Raji (cell line): ENCODE data around the gene PRKCA.

Source experiments
- POLR2A ChIP-seq: IDR thresholded peaks from 2 replicates; pipeline ENCODE4 v1.6.1; 2011; ENCODE audit warnings: low read depth, low read length, control low read depth; ENCODE audit not compliant: insufficient read depth

The PRKCA gene

DNA sequence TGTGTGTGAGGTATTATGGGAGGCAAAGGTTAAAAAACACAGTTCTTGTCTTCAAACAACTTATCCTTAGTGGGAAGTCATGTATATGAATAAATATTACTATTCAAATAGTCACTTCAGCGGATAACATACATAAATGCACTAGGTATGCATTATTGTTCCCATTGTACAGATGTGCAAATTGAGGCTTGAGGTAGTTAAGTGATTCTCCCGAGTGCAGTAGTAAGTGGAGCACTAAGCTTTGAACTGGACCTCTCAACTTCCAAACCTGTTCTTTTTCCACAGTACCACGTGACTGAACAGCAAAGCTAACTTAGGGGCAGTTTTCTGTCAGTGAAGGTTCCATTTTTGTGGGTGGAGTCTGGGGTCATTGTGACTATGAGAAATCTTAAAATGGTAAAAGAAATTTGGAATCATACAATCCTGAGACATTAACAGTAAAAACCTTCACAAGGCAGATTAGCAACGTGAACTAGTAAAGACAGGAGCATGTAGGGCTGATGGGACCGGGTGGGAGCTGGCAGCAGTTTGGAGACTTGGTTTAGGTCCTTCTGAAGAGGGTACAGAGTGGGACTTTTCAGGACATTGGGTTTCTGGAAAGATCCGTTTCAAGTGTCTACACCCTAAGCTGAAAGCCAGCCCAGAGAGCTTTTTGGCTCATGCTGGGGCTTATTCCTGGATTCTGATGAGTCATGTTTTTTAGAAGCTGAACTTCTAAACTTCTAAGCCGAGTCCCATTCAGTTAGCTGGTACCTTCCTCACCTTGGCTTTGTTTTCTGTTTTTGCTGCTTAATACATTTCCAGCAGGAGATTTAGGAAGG lies 204.9 kb downstream of the PRKCA start:
- TF ChIP-seq POLR2A: no peak

DNA sequence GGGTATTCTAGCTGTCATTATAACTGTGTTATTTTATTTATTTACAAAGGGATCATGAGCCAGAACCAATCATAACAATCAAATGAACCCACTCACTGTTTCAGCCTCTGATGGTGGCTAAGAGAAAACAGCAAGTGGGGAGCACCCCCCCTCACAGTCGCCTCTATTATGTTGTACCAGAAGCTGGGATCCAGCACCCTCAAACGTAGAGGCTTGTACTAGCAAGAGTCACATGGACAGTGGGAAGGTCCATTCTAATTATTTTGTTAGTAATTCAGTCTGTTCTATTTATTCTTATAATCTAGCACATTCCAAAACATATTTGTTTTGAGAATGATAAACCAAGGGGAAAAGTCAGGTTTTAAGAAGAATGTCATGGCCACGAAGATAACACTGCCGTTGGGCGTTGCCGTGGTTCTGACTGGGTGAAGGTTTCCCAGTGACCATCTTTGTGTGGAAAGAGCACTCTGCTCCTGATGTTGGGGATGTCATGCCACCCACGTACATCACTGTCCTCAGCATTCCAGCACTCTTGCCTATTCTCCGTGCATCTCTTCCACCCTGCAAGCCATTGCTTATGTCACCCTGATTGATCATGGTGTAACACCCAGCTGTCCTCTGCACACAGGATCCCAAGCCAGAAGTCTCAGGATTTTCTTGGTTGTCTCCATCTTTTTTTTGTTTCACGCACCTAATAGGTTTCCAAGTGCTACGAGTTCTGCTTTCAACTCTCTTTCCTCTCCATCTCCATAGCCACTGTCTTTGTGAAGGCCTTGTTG lies 205.8 kb downstream of the PRKCA start:
- TF ChIP-seq POLR2A: no peak

DNA sequence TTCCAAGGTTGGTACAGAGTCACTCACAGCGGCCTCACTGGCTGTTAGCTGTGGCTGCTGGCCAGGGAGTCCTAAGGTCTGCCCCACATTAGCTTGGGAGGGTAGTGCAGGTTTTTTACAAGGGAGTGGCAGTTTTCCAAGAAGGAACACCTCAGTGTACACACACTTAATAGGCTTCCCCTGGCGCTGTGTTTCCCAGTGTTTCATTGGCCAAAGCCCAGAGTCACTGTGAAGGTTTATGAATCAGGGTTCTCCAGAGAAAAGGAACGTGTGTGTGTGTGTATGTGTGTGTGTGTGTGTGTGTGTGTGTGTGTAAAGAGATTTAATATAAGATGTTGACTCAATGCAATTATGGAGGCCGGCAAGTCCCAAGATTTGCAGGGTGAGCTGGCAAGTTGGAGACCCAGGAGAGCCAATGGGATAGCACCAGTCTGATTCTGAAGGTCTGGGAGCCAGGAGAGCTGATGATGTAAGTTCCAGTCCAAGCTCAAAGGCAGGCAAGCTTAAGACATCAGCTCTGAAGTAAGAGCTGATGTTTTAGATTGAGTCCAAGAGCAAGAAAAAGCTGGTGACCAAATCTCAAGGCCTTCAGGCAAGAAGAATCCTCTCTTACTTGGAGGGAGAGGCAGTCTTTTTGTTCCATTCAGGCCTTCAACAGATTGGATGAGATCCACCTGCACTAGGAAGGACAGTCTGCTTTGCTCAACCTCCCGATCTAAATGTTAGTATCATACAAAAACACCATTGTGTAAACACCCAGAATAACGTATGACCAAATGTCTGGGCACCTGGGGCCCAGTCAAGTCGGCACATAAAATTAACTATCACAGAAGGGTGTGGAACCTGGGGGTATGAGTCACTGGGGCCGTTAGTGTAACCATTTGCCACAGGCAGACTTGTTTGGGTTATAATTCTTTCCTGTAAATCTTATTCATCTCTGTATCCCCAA lies 206.8 kb downstream of the PRKCA start:
- TF ChIP-seq POLR2A: no peak

DNA sequence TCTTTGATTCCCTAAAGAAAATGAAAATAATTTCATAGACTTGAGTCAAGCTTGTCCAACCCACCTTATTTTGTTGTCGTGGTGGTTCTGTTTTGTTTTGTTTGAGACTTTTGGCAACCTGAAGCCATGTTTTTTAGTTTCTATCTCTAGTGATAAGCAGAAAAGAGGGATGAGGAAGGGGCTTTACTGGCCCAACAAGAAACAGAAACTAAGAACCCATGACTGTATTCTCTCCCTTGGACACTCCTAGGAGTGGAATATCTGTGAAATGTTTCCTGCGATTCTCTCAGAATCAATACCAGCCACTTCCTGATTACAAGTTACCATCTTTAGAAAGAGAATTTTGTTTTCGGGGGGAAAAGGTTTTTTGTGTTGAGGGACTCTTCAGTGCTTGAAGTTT lies 207.5 kb downstream of the PRKCA start:
- TF ChIP-seq POLR2A: no peak

DNA sequence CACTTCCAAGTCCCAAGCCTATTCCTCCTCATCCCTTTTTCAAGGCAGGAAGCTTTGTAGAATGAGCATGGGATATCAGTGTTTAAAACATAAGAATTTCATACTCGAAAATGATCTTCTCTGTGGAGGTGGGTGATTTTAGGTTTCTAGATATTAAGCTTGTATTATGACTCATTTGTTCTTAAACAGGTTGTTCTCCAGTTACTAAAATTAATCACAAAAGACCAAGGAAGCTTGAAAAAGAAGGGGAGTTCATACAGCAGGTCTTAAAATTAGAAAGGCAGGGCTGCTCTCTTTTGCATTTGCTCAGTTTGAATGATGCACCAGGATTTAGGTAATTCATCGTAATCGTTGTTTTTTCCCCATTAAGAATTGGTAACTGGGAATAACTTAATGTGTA lies 208.7 kb downstream of the PRKCA start:
- TF ChIP-seq POLR2A: no peak

DNA sequence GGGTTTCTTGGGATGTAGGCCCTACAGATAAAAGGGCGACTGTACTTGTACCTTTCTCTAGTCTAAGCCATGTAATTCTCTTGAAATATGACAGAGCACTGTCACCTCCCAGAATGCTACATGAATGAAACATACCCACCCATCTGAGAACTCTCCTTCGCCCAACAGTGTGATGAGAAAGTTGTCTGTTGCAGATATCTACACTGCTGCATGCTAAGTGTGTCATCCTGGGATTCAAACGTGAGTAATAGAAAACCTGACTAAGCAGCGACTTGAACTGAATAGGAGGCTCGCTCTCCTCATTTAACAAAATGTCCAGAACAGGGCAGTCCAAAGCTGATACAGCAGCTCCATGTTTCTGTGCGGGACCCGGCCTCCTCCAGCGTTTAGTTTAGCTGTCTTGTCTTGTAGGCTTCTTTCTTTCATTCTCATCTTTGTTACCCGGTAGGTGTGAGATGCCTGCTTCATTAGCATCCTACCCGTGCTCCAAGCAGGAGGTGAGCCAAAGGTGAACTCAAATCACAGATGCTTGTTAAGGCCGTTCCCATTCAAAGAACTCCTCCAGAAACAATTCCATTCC lies 211.9 kb downstream of the PRKCA start:
- TF ChIP-seq POLR2A: no peak

DNA sequence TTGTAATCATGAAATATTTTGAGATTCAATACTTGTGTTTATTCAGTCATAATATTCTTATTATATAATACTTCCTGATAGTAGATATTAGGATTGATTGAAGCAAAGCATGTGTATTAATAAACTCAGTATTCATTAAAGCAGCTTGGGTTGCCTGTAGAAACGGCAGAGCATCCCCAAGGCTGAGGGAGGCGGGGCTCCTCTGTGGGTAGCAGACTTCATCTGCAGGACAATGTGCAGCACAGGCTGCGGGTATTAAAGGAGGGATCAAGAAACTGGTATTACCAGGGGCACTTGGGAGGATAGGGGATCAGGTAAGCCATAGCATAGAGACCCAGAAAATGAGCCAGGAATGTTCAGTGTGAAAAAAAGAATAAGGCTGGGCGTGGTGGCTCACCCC lies 213.6 kb downstream of the PRKCA start:
- no peak for TF ChIP-seq POLR2A

DNA sequence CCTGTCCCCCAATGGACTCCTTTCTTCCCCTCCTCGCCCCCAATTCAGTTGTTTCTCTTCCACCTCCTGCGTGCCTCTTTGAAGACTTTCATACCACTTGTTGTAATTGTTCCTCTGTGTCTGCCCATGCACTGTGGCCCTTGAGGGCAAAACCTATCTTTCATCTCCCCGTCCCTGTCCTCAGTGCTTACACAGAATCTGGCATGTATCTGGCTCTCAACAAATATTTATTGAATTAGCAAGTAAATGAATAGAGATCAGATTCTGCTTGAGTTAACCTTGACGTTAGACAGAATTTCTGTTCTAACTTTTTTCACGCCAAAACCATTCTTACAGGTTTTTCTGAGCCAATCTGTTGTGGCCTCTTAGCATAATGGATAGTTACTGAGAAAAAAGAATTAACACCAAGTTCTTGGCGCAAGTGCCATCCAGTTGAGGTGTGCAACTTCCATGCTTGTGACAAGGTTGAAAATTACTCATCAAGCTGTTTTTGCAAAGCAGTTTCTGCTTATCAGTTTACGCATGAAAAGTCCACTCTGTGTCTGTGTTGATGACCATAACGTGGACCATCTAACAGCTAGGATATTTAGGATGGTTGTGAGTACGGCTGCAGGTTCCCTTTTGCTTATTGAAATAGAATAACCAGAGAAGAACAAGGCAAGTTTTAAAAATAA lies 215.1 kb downstream of the PRKCA start:
- no peak for TF ChIP-seq POLR2A

DNA sequence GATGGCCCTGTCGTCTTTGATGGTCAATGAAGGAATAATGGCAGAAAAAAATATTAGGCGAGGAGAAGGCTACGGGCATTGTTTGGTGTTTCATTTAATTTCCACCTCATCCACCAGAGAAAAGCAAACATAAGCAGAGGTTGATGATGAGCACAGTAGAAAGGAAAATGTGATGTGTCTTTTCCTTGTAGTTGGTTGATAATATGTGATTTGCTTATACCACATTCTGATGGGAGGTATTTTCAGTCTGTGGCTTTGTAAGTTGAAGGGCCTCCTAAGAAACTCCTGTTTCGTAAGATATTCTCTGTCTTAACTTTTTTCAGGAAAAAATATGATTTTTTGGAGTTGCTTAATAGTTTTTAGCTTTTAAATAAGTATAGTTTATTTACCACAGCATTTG lies 215.7 kb downstream of the PRKCA start:
- TF ChIP-seq POLR2A: no peak

DNA sequence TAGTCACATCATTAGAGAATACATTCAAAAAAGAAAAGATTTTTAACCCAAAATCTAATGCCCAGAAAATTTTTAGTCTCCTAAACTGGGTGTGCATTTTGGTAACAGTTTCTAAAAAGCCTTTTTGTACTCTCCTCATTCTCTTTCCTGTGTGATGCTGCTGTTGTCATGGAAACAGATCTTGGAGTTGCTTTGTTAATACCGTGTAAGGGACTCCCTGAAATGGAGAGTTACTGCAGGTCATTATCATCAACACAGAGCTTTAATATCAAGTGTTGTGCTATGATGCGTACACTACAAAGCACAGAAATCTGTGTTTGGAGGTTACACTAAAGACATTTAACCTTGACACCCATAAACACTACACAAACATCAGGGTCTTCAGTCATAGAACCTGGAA lies 216.3 kb downstream of the PRKCA start:
- TF ChIP-seq POLR2A: no peak

DNA sequence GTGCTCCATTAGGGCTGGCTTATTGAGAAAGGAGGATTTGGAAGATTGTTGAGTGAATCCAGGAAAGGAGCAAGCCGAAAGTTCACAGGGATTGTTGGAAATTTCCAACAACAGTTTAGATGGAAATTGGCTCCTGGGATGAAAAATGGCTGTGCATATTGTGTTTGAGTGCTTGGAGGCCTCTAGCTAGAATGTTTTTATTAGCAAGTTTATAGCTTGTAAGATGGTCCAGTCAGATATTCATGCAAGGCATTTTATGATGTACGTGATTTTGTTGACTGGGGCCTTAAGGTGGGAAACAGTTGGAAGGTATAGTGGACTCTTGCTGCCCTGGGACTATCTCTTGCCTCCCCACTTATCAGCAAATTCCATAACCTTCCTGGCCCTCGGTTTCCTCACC lies 216.7 kb downstream of the PRKCA start:
- TF ChIP-seq POLR2A: no peak

DNA sequence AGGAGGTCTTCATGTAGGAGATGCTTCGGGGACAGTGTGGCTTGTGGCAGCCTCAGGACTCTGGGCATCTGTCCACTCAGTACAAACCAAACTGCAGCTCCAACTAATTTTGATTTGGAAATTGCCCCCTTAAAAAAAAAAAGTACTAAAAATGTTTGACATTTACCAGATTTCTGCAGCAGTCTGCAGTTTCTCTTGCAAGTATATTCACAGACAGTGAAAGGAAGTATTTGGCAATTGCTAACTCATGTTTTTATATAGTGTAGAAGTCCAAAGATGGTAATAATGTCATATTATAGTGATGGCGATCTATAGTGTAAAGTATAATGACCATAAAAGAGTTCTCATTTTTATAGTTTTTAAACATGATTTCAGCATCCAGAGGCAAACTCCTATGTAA lies 218.6 kb downstream of the PRKCA start:
- no peak for TF ChIP-seq POLR2A

DNA sequence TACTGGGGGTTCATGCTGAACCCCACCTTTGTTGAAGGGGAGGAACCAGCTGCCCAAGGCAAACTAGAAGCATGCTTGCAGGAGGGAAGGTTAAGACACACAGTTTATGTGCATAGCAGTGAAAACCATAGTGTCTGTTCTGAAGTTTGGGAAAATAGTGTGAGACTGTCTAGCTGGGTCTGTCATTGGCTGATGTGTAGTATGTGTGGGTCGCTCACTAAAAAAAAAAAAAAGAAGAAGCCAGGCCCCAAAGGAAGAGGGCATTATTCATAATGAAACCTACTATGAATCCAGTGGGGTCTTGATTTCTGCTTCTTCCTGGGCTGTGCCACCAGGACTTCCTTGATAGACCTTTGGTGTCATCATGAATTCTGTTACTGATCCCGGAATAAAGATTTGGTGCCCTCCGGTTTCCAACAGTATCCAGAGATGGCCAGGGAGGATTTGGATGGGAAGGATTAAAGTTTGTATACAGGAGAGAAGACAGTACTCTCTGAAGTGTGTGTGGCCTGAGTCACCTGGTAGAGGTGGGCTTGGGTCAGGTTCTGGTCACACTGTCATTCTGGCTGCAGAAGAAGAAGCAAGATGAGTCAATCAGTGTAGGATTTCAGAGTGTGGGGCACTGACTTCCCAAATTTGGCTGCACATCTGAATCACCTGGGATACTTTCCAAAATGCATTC lies 220.3 kb downstream of the PRKCA start:
- TF ChIP-seq POLR2A: no peak
